Raji (cell line): Measurements from ENCODE around the gene MESP2.

ENCODE experiments used
- POLR2A ChIP-seq: IDR thresholded peaks from 2 replicates; pipeline ENCODE4 v1.6.1; 2011; ENCODE audit warnings: low read depth, low read length, control low read depth; ENCODE audit not compliant: insufficient read depth

MESP2 gene

DNA sequence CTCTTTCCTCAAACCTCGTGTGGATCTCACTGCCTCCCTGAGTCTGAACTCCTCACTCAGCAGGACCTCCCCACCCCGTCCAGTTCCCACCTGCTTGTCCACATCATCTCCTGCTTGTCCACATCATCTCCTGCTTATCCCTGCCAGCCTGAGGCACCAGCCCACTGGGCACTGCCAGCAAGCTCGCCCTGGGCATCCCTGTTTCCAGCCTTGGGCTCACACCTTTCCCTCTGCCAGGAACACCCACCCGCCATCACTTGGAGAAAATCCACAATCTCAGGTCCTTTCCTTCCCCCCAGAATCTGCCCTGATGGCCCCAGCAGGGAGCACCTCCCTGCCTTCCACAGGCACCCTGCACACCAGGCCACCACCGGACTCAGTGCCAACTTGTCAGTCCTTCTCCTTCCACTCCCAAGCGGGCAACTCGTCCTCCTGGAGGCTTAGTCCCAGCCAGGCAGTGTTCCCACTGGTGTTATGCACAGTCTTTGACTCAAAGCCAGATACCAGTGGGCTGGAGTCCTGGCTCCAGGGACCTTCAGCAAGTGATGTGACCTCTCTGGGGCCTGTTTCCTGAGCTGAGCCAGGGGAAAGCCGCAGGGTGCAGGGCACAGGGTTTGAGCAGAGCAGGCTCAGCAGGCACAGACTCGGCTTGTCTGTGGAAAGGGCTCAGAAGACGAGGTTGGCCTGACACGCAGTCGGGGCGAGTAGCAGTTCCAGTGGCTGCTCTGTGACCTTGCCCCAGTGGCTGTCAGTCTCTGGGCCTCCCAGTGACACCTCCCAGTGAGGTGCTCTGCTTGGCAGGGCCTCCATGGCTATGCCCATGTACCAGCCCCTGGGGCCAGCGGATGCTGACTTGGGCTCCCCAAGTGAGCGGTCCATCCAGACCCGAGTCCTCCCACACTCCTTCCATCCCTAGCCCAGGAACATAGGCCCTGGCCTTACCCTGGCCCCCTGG is 9.5 kb upstream of the MESP2 start:
- no peak for TF ChIP-seq POLR2A

DNA sequence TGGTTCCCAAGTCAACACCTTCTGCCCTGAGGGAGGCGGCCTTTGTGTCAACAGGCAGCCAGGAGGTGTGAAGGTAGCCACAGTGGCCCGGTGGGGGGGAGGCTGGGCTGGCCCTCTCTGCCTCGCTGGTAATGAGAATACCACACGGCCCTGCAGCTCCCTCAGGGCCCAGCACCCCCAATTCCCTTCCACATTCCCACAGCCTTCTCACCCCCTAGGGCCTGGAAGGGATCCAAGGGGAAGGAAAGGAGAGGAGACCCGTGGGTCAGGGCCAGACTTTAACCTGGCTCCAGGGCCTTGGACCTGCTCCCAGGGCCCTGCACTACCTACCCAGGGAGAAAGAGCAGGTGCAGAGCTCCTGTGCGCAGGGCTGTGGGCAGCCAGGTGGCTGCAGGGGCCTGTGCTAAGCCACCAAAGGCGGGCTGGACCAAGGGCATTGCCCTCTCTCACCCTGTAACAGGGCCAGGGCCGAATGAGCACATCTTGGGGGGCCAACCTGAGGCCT is 8.7 kb upstream of the MESP2 start:
- no peak for TF ChIP-seq POLR2A

GRCh38 chr15:89768071-89768500 is 8.0 kb upstream of the MESP2 start:
- TF ChIP-seq POLR2A: no peak

- no peak for TF ChIP-seq POLR2A
Measured at GRCh38 chr15:89769366-89769765, 6.8 kb upstream of the MESP2 start.

DNA sequence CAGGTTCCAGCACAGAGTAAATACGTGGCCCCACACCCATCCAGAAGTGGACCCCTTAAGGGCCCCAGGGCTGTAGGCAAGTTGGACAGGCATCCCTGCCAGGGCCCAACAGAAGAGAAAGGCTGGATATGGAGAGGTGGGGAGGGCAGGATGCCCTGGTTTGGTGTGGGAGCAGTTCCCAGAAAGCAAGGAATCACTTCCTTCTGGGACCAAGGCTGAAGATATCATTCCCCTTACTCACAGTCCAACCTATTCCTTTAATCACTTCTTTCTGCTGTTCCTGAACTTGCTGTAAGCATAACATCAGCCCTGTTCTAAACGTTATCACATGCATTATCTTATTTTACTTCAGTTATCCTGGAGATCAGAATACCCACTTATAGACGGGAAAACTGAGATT is 6.1 kb upstream of the MESP2 start:
- TF ChIP-seq POLR2A: no peak

- TF ChIP-seq POLR2A: no peak
Measured at GRCh38 chr15:89772932-89773583, 3.1 kb upstream of the MESP2 start.

DNA sequence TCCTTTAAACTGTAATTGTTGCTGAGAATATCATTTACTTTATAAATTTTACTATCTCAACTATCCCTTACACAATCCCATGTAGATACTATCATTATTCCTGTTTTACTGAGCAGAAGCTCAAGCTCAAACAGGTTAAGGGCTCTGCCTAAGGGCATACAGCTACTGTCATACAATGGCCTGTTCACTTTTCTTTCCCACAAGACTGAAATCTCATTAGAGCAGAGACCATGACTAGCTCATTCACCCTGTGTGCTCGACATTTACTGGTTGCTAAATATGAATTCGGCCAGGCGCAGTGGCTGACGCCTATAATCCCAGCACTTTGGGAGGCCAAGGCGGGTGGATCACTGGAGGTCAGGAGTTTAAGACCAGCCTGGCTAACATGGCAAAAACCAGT is 1.6 kb upstream of the MESP2 start:
- TF ChIP-seq POLR2A: no peak

DNA sequence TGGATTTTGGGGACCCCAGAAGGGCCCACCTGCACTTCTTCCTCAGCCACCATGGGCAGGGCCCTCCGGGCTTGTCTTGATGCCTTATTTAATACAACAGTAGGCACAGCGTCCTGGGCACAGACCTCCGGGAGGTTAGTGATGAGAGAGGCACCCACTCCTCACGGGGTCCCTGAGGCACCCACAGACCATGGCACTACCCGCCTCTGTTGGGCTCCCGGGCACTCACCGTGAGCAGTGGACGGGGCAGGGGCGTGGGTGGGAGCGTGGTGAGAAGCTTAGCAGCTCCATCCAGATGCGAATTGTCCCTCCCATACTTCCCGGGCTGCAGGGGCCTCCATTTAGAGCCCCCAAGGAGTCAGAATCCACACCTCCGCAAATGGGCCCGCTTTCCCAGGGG is 317 bp upstream of the MESP2 start:
- no peak for TF ChIP-seq POLR2A

DNA sequence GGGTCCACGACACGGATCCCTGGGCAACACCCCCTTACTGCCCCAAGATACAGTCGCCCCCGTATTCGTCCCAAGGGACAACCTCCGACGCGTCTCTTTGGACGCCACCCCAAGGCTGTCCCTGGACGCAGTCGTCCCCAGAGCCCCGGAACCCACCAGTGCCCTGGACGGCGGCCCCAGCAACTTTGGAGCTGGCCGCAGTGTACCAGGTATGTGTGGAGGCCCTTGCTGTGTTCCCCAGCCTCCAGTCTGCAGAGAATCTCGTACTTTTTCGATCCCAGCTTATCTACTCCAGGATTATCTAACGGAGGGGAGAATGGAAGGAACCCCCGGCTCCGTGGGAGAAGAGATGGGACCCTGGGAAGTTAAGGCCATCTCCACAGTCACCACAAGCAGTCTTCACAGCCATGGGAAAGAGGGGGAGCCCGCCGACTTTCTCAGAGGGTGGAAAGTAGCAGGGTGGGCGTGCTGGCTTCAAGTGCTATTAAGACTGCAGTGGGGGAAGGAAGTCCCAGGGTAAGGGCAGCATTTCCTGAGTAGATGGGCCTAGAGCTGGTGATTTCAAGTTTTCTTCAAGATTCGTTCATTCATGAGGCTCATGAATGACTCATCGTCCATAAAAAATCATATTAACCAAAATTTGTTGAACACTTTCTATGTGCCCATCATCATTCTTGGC is 1.1 kb downstream of the MESP2 start:
- TF ChIP-seq POLR2A: no peak

GRCh38 chr15:89777782-89778380 is 1.7 kb downstream of the MESP2 start:
- TF ChIP-seq POLR2A: no peak

DNA sequence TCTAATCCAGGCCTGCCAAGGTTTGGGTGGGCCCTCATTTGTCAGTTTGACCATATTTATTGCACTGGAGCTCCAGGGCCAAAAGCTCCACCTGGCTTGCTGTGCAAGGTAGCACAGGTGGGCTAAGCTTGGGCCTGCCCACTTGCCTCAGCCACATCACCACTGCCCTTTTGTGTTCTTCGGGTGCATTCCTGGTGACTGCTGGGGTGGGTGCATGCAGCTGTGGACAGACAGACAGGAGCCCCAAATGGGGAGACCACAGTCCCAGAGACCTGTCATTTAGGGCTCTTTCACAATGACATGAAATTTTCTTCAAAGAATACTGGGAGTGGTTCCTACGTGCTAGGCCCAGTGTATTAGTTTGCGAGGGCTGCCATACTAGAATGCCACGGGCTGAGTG is 2.7 kb downstream of the MESP2 start:
- TF ChIP-seq POLR2A: no peak

DNA sequence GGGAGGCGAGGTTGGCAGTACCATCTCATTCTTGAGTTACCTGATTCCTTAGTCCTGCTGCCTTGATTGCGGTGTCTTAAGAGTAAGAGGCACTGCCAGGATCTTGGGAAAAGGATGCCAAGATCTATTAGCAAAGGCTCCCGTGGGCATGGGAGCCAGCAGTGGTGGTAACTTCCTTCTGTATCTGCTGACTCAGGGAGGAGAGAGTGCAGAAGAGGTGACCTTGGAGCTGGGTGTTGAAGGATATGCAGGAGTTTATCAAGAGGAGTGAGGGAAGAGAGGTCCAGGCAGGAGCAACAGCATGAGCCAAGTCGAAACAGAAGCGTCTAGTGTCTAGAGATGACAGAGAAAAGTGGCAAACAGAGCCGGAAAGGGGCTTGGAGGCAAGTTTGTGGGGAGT is 4.5 kb downstream of the MESP2 start:
- no peak for TF ChIP-seq POLR2A

GRCh38 chr15:89781055-89781454 is 4.9 kb downstream of the MESP2 start:
- no peak for TF ChIP-seq POLR2A

GRCh38 chr15:89781891-89782618 is 5.9 kb downstream of the MESP2 start:
- TF ChIP-seq POLR2A: no peak
